ENCODE results near the gene OR7G3. TPM values are rescaled to one million over a fixed set of nuclear protein-coding genes. Genes with fewer than 3 reads are reported as not detected.

OR7G3 gene
- total and polyA plus RNA-seq, 2 of the 8 experiments (the other 6 are each of a cell fraction or from before 2014, with no cell fraction given), result not detected

DNA sequence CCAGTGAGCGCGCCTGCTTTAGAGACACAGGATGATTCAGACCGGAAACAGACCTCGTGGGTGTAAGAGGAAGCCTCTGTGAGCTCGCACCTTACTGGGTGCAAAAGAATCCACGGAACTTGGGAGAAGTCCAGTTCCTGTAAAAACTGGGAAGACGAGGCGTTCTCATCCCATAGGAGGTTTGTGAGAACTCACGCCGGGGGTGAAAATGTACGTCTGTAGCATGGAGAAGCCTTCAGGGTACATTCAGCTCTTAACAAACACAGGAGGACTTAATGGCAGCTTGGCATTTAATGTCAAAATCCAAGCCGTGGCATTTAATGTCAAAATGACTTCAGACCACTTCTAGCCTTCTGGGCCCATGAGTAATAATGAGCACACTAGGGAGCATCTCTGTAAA lies 34.7 kb upstream of the OR7G3 start:
- Histone ChIP-seq H3K27me3 (replicated peaks in 1 of 4; ENCODE audit: control insufficient read depth in 3 of 4, extremely low read depth in 1 of 4, insufficient read depth in 3 of 4, low read length in 3 of 4) (no peaks in the 10 kb centered on the region), H3K4me1 (replicated peaks in 1 of 4; ENCODE audit: control insufficient read depth in 3 of 4, insufficient read depth in 4 of 4, low read length in 3 of 4) (no peaks in the 10 kb centered on the region), H3K18ac (ENCODE audit: extremely low read depth, low read length) (no peak overlapping the region), H3K4me3 (ENCODE audit: extremely low read depth in 1 of 4, insufficient read depth in 2 of 4, low read depth in 3 of 4, low read length in 4 of 4) (no peak overlapping the region), H2AFZ (ENCODE audit: low read length) (no peak overlapping the region), H2BK15ac (ENCODE audit: low read length) (no peak overlapping the region), H2BK12ac (ENCODE audit: low read depth, low read length) (no peak overlapping the region), H3K36me3 (ENCODE audit: control insufficient read depth in 2 of 4, insufficient read depth in 4 of 4, low read length in 3 of 4) (peaks cover 42 to 83% (median 69%) of the 10 kb centered on the region in 4 experiments), H4K8ac (ENCODE audit: extremely low read depth, insufficient read depth, low read length) (no peak overlapping the region), H2BK120ac (replicated peaks; ENCODE audit: low read depth, low read length) (no peak overlapping the region), H3K14ac (ENCODE audit: insufficient read length) (no peak overlapping the region), H3K9me3 (ENCODE audit: insufficient read depth in 2 of 2, low read depth in 1 of 2, low read length in 1 of 2) (peaks cover 4 to 7% of the 10 kb centered on the region in 2 experiments; a peak in 1 of 4 replicates), H4K5ac (ENCODE audit: insufficient read length, low read depth, low read length) (no peak overlapping the region), H3K79me1 (ENCODE audit: low read depth, low read length) (peaks cover 2% of the 10 kb centered on the region; the same call in 1 of the 2 replicates), H3K9ac (replicated peaks in 1 of 4; ENCODE audit: extremely low read depth in 1 of 4, low read depth in 3 of 4, low read length in 3 of 4) (no peak overlapping the region), H3K23ac (ENCODE audit: insufficient read length) (no peak overlapping the region), H4K20me1 (replicated peaks in 1 of 2; ENCODE audit: control insufficient read depth in 1 of 2, insufficient read depth in 2 of 2, low read length in 2 of 2) (peaks cover 3 to 6% of the 10 kb centered on the region in 2 experiments), H3K23me2 (ENCODE audit: low read depth, low read length) (no peaks in the 10 kb centered on the region), H3K56ac (replicated peaks; ENCODE audit: insufficient read length, low read depth, low read length) (no peak overlapping the region), H3K27ac (ENCODE audit: low read depth, low read length) (no peak overlapping the region), H3K4me2 (ENCODE audit: insufficient read depth in 1 of 2, low read depth in 2 of 2, low read length in 2 of 2) (no peak overlapping the region), H3K4ac (replicated peaks; ENCODE audit: insufficient read length, low read depth, low read length) (no peak overlapping the region), H3K79me2 (ENCODE audit: control insufficient read depth in 1 of 2, insufficient read depth in 2 of 2, low read length in 2 of 2) (peaks cover 0 to 10% of the 10 kb centered on the region in 2 experiments; a peak in 3 of 4 replicates), H2BK5ac (ENCODE audit: low read depth, low read length) (no peak overlapping the region), H2BK20ac (ENCODE audit: low read length) (no peak overlapping the region), H2AK5ac (ENCODE audit: low read depth, low read length) (no peak overlapping the region), H4K91ac (replicated peaks; ENCODE audit: insufficient read length, low read length) (no peak overlapping the region)
- FAIRE-seq, result no peak
- 96% methylated on average over 12 of the region's 12 CpGs; no CpG with 5 or more reads in 1 of the 2 experiments for WGBS, 2 experiments (ENCODE audit: extremely low coverage in 1 of 2, insufficient coverage in 1 of 2, insufficient read length in 1 of 2, insufficient replicate concordance in 2 of 2, low coverage in 1 of 2, low lambda C conversion rate in 2 of 2, missing lambda C conversion rate in 1 of 2)
- CTCF ChIA-PET (ENCODE audit: partially characterized antibody), result interaction anchor here (0.6 kb wide), 1 partner anchor 295 kb away, joined by 3 read pairs; no protein-coding TSS in a partner anchor
- no peak for DNase-seq (ENCODE audit: low read depth in 1 of 2, low spot score in 2 of 2)
- POLR2A ChIA-PET (ENCODE audit: partially characterized antibody), result interaction anchor here (1.0 kb wide), 1 partner anchor 13 kb away, joined by 3 read pairs; no protein-coding TSS in a partner anchor
- TF ChIP-seq JUN (IDR thresholded peaks at IDR 0.05; ENCODE audit: low read depth, low read length), result no peak
- TF ChIP-seq TAF7 (optimal IDR thresholded peaks at IDR 0.05; ENCODE audit: borderline replicate concordance, low read depth, low read length), result no peak
- TF ChIP-seq EZH2 (IDR thresholded peaks at IDR 0.05; ENCODE audit: low read depth, low read length, severe bottlenecking), result no peak
- TF ChIP-seq, protein P1, sequence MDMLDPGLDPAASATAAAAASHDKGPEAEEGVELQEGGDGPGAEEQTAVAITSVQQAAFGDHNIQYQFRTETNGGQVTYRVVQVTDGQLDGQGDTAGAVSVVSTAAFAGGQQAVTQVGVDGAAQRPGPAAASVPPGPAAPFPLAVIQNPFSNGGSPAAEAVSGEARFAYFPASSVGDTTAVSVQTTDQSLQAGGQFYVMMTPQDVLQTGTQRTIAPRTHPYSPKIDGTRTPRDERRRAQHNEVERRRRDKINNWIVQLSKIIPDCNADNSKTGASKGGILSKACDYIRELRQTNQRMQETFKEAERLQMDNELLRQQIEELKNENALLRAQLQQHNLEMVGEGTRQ (IDR thresholded peaks at IDR 0.05; ENCODE audit: low read length), result no peak
- TF ChIP-seq SIX5 (IDR thresholded peaks at IDR 0.05; ENCODE audit: low read depth, low read length), result no peak

Measured in H1 (cell line).